ENCODE data around the gene DLGAP1.

DNA sequence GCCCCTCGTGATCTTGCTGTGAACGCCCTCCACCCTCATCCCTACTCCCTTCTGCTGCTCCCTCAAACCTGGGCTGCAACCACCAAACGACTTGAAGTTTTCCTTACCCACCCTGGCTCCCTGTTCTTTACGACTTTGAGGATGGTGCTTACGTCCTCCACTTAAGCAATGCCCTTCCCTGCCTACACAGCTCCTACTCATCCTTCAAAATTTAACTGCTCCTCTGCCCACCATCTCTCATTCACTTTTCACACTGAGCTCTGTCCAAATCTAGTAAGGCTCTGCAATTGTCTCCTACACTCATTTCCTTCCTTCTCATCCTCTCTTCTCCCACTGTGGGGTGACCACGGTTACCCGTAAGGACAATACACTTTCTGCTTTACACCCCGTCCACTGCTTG, 554.1 kb downstream of the DLGAP1 start:
- TF ChIP-seq POLR2A (IDR thresholded peaks at IDR 0.05; ENCODE audit: low read depth, low read length) (no peak), TBL1XR1 (IDR thresholded peaks at IDR 0.05; ENCODE audit: low read depth, low read length) (no peak), POLR2AphosphoS5 (IDR thresholded peaks at IDR 0.05; ENCODE audit: low read length) (no peak), JUNB (IDR thresholded peaks at IDR 0.05) (no peak), GATAD2B (conservative IDR thresholded peaks at IDR 0.05; ENCODE audit: low read depth) (no peak), TAF1 (IDR thresholded peaks at IDR 0.05; ENCODE audit: borderline replicate concordance, low read depth, low read length) (no peak), TCF12 (IDR thresholded peaks at IDR 0.05; ENCODE audit: low read depth, low read length) (no peak)
- TF ChIP-seq, protein P1, sequence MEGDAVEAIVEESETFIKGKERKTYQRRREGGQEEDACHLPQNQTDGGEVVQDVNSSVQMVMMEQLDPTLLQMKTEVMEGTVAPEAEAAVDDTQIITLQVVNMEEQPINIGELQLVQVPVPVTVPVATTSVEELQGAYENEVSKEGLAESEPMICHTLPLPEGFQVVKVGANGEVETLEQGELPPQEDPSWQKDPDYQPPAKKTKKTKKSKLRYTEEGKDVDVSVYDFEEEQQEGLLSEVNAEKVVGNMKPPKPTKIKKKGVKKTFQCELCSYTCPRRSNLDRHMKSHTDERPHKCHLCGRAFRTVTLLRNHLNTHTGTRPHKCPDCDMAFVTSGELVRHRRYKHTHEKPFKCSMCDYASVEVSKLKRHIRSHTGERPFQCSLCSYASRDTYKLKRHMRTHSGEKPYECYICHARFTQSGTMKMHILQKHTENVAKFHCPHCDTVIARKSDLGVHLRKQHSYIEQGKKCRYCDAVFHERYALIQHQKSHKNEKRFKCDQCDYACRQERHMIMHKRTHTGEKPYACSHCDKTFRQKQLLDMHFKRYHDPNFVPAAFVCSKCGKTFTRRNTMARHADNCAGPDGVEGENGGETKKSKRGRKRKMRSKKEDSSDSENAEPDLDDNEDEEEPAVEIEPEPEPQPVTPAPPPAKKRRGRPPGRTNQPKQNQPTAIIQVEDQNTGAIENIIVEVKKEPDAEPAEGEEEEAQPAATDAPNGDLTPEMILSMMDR (IDR thresholded peaks at IDR 0.05 in 2 of 3, conservative IDR thresholded peaks at IDR 0.05 in 1 of 3; ENCODE audit: control insufficient read depth in 2 of 3, extremely low read depth in 1 of 3, insufficient read depth in 1 of 3, low read depth in 3 of 3, low read length in 3 of 3), result no peak
- TF ChIP-seq, protein P2, sequence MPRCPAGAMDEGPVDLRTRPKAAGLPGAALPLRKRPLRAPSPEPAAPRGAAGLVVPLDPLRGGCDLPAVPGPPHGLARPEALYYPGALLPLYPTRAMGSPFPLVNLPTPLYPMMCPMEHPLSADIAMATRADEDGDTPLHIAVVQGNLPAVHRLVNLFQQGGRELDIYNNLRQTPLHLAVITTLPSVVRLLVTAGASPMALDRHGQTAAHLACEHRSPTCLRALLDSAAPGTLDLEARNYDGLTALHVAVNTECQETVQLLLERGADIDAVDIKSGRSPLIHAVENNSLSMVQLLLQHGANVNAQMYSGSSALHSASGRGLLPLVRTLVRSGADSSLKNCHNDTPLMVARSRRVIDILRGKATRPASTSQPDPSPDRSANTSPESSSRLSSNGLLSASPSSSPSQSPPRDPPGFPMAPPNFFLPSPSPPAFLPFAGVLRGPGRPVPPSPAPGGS (IDR thresholded peaks at IDR 0.05; ENCODE audit: borderline replicate concordance, insufficient read depth, low read depth, low read length, poor library complexity, severe bottlenecking), result no peak
- TF ChIP-seq, protein P3, sequence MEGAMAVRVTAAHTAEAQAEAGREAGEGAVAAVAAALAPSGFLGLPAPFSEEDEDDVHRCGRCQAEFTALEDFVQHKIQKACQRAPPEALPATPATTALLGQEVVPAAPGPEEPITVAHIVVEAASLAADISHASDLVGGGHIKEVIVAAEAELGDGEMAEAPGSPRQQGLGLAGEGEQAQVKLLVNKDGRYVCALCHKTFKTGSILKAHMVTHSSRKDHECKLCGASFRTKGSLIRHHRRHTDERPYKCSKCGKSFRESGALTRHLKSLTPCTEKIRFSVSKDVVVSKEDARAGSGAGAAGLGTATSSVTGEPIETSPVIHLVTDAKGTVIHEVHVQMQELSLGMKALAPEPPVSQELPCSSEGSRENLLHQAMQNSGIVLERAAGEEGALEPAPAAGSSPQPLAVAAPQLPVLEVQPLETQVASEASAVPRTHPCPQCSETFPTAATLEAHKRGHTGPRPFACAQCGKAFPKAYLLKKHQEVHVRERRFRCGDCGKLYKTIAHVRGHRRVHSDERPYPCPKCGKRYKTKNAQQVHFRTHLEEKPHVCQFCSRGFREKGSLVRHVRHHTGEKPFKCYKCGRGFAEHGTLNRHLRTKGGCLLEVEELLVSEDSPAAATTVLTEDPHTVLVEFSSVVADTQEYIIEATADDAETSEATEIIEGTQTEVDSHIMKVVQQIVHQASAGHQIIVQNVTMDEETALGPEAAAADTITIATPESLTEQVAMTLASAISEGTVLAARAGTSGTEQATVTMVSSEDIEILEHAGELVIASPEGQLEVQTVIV (IDR thresholded peaks at IDR 0.05; ENCODE audit: borderline replicate concordance, partially characterized antibody), result no peak
- TF ChIP-seq, protein P4, sequence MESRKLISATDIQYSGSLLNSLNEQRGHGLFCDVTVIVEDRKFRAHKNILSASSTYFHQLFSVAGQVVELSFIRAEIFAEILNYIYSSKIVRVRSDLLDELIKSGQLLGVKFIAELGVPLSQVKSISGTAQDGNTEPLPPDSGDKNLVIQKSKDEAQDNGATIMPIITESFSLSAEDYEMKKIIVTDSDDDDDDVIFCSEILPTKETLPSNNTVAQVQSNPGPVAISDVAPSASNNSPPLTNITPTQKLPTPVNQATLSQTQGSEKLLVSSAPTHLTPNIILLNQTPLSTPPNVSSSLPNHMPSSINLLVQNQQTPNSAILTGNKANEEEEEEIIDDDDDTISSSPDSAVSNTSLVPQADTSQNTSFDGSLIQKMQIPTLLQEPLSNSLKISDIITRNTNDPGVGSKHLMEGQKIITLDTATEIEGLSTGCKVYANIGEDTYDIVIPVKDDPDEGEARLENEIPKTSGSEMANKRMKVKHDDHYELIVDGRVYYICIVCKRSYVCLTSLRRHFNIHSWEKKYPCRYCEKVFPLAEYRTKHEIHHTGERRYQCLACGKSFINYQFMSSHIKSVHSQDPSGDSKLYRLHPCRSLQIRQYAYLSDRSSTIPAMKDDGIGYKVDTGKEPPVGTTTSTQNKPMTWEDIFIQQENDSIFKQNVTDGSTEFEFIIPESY (IDR thresholded peaks at IDR 0.05), result no peak
- TF ChIP-seq, protein P5, sequence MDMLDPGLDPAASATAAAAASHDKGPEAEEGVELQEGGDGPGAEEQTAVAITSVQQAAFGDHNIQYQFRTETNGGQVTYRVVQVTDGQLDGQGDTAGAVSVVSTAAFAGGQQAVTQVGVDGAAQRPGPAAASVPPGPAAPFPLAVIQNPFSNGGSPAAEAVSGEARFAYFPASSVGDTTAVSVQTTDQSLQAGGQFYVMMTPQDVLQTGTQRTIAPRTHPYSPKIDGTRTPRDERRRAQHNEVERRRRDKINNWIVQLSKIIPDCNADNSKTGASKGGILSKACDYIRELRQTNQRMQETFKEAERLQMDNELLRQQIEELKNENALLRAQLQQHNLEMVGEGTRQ (IDR thresholded peaks at IDR 0.05; ENCODE audit: borderline replicate concordance, low read depth, low read length), result no peak
